Measurements from ENCODE around the gene RPUSD1. TPM values are rescaled to one million over a fixed set of nuclear protein-coding genes. Genes with fewer than 3 reads are reported as not detected.
"Not testable (repeated sequence)": the region's sequence is repeated elsewhere in the genome, so short reads cannot be mapped to it uniquely, and the experiment has no call there.

The RPUSD1 gene
- total RNA-seq, 1 donor from 2014 or later: 14.2 TPM

DNA sequence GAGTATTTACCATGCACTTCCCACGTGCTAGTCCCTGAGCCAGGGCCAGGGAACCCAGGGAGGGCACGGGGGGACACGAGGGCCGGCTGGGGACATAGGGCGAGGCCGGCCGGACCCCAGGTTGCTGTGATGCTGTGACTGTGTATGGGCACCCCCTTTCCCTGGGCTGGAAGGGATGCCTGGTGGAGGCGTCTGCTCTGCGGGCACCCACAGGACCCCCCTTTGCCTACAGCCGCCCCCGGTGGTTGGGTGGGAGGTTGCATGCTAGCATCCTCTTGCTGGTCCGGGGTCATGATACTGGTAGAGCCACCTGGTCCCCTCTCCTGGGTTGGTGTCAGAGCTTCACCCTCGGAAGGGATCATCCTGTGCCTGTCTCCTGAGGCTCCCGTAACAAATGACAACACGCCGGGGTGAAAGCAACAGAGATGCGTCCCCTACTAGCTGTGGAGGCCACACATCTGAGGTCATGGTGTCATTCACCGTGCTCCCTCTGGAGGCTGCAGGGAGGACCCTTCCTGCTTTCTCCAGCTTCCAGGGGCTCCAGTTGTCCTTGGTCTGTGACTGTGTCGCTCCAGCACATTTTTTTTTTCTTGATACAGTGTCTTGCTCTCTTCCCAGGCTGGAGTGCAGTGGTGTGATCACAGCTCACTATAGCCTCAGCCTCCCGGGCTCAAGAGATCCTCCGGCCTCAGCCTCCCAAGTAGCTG lies 44.2 kb downstream of the RPUSD1 start:
- peaks cover 3% of the 10 kb centered on the region for H3K27me3 ChIP-seq
- H3K36me3 ChIP-seq: no peaks in the 10 kb centered on the region
- intact Hi-C loops (cut with DNase I): no loop called here
- no peaks in the 10 kb centered on the region for H3K9me3 ChIP-seq
- H3K4me1 ChIP-seq: peaks cover 16% of the 10 kb centered on the region
- ATAC-seq: no peak
- H3K4me3 ChIP-seq: no peak overlapping the region
- TF ChIP-seq, protein P1, sequence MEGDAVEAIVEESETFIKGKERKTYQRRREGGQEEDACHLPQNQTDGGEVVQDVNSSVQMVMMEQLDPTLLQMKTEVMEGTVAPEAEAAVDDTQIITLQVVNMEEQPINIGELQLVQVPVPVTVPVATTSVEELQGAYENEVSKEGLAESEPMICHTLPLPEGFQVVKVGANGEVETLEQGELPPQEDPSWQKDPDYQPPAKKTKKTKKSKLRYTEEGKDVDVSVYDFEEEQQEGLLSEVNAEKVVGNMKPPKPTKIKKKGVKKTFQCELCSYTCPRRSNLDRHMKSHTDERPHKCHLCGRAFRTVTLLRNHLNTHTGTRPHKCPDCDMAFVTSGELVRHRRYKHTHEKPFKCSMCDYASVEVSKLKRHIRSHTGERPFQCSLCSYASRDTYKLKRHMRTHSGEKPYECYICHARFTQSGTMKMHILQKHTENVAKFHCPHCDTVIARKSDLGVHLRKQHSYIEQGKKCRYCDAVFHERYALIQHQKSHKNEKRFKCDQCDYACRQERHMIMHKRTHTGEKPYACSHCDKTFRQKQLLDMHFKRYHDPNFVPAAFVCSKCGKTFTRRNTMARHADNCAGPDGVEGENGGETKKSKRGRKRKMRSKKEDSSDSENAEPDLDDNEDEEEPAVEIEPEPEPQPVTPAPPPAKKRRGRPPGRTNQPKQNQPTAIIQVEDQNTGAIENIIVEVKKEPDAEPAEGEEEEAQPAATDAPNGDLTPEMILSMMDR (IDR thresholded peaks at IDR 0.05): no peak
- no peak for DNase-seq
- no peak overlapping the region for H3K27ac ChIP-seq

DNA sequence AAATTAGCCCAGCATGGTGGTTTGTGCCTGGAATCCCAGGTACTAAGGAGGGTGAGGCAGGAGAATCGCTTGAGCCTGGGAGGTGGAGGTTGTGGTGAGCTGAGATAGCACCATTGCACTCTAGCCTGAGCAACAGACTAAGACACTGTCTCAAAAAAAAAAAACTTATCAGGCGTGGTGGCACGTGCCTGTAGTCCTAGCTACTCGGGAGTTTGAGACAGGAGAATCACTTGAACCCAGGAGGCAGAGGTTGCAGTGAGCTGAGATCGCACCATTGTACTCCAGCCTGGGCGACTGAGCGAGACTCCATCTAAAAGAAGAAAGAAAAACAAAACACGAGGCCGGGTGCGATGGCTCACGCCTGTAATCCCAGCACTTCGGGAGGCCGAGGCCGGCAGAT lies 45.3 kb downstream of the RPUSD1 start:
- ATAC-seq; intact Hi-C loops (cut with DNase I): not testable (repeated sequence)

DNA sequence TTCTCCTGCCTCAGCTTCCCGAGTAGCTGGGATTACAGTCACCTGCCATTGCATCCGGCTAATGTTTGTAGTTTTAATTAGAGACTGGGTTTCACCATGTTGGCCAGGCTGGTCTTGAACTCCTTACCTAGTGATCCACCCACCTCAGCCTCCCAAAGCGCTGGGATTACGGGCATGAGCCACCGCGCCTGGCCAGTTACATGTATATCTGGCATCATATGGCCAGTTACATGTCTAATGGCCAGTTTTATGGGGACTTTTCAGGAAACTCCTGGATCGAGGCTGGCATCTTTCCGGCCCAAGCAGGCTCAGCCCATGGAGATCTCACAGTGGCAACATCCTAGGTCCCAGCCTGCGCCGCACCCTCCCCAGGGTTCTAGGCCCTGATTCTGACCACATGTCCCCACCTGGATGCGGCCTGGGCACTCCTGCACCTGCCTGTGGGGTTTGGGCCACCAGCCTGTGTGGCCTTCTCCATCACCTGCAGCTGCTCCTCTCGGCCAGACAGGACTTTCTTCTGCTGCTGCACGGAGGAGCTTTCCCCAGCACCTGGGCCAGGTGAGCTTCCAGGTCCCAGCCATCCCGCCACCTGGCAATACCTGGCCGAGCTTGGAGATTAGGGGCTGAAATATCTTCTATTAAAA lies 46.1 kb downstream of the RPUSD1 start:
- Histone ChIP-seq H3K9me3 (no peaks in the 10 kb centered on the region), H3K4me1 (peaks cover 16% of the 10 kb centered on the region), H3K27me3 (peaks cover 3% of the 10 kb centered on the region), H3K27ac (no peak overlapping the region), H3K36me3 (peaks cover 3% of the 10 kb centered on the region), H3K4me3 (no peak overlapping the region)
- ATAC-seq (no peak), DNase-seq (no peak)
- intact Hi-C loops (cut with DNase I): no loop called here
- TF ChIP-seq, protein P1 (IDR thresholded peaks at IDR 0.05): no peak

More for the DNA sequence above, 45.3 kb downstream of the RPUSD1 start:
- H3K4me1 ChIP-seq: peaks cover 16% of the 10 kb centered on the region
- not testable (repeated sequence) for H3K9me3 ChIP-seq, H3K27me3 ChIP-seq, H3K27ac ChIP-seq, H3K4me3 ChIP-seq, DNase-seq, H3K36me3 ChIP-seq

DNA sequence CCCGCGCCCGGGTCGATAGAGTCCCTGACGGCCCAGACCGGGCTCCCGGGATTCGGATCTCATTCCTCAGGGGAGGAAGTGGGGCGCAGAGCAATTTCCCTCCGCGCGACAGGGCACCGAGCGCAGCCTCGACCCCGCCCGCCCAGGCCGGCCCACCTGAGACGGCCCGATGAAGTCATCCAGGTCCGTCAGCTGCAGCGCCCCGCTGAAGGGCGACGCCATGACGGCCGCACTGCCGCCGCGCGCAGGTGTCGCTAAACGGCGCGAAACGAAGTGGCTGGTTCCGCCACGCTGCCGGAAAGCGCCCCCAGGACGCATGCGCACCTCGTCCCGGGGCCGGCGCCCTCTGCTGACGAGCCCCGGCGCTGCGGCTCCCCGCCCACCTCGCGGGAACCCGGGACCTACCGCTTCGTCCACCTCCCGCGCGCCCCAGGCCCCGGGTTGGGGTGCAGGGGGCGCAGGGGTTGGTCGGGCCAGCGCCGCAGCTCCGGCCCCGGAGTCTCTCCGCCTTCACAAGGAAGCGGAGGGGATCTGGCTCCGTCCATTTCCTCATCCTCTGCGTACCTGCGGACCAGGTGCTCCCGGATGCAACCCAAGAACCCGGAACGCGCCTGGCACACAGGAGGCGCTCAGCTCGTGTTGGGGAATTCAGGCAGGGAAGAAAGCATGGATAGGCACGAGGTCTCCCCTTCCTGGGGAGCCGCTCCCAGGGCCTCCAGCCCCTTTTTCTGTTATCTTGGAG lies 47.2 kb downstream of the RPUSD1 start, which contains the start of gene CIAO3:
TSS of gene CIAO3 (minus strand) at position 234 of the 742 bp plus-strand sequence. CDS start at position 222, 12 bp downstream.
- DNase-seq (peak; percentile 95), ATAC-seq (peak; percentile 96)
- H3K27ac ChIP-seq: peak within 1 kb of the TSS; percentile 73
- intact Hi-C loops (cut with DNase I): no loop called here
- TF ChIP-seq, protein P1 (IDR thresholded peaks at IDR 0.05): peak; percentile 91
- H3K4me1 ChIP-seq: peaks cover 16% of the 10 kb centered on the region
- peaks cover 3% of the 10 kb centered on the region for H3K27me3 ChIP-seq
- peak within 1 kb of the TSS; percentile 88 for H3K4me3 ChIP-seq
- no peaks in the 10 kb centered on the region for H3K9me3 ChIP-seq
- peaks cover 15% of the 10 kb centered on the region for H3K36me3 ChIP-seq

DNA sequence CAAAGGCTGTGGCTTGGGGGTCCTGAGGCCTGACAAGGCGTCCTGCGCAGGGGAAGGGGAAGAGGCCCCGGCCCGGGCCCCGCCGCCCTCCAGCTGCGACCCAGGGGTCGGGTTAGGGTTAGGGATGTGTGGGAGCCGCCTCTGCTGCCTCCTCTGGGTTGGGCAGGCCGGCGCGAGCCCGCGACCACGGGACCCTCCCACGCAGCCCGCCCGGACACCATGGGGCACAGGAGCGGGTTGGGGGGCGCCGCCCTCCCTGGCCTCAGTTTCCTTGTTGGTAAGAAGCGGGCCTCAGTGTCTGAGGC lies 47.8 kb downstream of the RPUSD1 start:
- no peak for DNase-seq
- Histone ChIP-seq H3K9me3 (no peaks in the 10 kb centered on the region), H3K27ac (peak overlapping the region; percentile 73), H3K27me3 (peaks cover 3% of the 10 kb centered on the region), H3K4me3 (peak overlapping the region; percentile 88), H3K36me3 (peaks cover 20% of the 10 kb centered on the region), H3K4me1 (peaks cover 16% of the 10 kb centered on the region)
- ATAC-seq: peak; percentile 28
- intact Hi-C loops (cut with DNase I): no loop called here
- TF ChIP-seq, protein P1 (IDR thresholded peaks at IDR 0.05): no peak
